ENCODE data around the gene FBLN1.

Gene FBLN1

GRCh38 chr22:45581549-45582080, 78.9 kb downstream of the FBLN1 start:
- TF ChIP-seq CTCF (IDR thresholded peaks at IDR 0.05; ENCODE audit: borderline replicate concordance, insufficient read depth, low read depth, low read length) = no peak
- H3K4me3 ChIP-seq (ENCODE audit: low read depth, low read length) = no peak overlapping the region

DNA sequence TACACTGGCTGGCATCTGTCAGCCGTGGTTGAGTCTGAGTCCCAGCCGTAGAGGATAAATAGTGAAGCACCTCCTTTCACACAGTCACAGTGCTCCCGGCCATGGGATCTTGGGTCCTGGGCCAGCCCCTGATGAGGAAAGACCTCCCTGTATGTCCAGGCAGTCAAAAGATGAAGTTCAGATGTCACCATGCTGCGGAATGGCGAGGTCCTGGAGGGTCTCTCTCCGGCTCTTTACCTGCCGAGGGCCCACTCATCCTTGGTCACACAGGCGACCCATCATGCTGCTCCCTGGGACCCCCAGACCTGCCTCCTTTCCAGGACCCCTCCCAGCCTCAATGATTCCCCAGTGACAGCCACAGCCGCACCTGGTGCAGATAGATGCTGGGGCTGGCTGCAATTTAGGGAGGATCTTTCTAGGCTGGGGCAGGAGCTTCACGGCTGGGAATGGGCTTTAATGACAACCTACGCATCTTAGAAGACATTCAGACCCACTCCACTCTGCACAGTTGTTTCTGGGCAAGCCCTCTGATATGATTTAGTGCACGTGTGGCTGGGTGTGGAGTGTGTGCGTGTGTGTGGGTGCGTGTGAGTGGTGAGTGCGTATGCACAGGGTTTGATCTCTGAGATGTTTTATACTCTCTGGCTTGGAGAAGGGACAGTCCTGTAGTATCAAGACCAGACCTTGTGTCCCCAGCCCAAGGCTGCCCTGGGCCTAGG, 79.7 kb downstream of the FBLN1 start:
- no peak for TF ChIP-seq CTCF (IDR thresholded peaks at IDR 0.05; ENCODE audit: borderline replicate concordance, insufficient read depth, low read depth, low read length)

DNA sequence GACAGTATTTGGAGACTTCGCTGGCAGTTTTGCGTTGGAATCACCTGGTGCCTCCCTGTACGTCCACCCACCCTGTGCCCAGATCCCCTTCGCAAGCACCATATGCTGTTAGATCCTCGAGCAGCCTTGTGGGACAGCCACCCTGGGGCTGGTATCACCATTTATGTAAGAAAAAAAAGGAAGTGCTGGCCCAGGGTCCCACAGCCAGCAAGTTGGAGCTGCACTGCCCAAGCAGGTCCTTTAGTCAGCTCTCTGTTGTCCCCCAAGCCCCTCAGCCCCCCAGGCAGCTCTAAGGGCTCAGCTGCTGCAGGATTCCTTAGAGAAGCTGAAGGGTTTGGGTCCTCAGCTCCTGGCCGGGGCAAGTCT, 80.3 kb downstream of the FBLN1 start:
- TF ChIP-seq CTCF (IDR thresholded peaks at IDR 0.05; ENCODE audit: borderline replicate concordance, insufficient read depth, low read depth, low read length) = no peak
- no peak overlapping the region for H3K4me3 ChIP-seq (ENCODE audit: low read depth, low read length)

More for the DNA sequence above, 79.7 kb downstream of the FBLN1 start:
- no peak overlapping the region for H3K4me3 ChIP-seq (ENCODE audit: low read depth, low read length)

DNA sequence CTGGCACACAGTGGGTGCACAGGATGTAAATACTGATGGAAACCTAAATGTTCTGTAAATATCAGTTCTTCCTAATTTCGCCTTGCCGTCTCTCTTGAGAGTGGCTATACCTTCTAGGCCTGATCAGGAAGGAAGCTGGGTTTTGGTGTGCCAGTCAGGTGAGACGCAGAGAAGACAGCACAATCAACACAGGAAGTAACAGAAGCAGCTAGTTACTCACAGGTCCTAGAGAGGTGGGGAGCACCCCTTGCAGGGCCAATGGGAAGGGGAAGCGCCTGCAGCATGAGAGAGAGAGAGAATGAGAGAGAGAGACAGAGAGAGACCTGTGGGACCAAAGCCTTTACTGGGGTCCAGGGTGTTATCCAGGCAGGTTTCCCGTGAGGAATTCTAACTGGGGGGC, 80.8 kb downstream of the FBLN1 start:
- no peak for TF ChIP-seq CTCF (IDR thresholded peaks at IDR 0.05; ENCODE audit: borderline replicate concordance, insufficient read depth, low read depth, low read length)
- H3K4me3 ChIP-seq (ENCODE audit: low read depth, low read length) = no peak overlapping the region

DNA sequence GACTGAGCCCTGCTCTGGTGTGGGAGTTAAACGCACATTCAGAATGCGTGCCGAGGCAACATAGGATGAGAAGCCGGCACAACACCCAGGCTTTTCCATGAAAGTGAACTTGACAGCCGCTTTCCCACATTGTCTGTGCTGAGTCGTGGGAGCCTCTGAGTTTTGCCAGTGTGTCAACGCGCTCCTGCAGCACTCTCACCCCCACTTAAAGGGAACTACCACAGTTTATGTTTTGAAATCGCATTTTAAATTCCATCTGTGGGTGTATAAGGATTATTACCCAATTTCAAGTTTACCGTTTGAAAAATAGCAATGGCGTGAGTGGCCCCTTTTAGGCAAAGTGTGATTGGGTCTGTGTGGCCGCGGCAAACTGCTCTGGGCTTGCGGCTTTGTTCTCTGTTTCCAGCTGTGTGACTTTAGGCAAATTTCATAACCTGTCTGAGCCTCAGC, 81.5 kb downstream of the FBLN1 start:
- no peak overlapping the region for H3K4me3 ChIP-seq (ENCODE audit: low read depth, low read length)
- TF ChIP-seq CTCF (IDR thresholded peaks at IDR 0.05; ENCODE audit: borderline replicate concordance, insufficient read depth, low read depth, low read length) = no peak

DNA sequence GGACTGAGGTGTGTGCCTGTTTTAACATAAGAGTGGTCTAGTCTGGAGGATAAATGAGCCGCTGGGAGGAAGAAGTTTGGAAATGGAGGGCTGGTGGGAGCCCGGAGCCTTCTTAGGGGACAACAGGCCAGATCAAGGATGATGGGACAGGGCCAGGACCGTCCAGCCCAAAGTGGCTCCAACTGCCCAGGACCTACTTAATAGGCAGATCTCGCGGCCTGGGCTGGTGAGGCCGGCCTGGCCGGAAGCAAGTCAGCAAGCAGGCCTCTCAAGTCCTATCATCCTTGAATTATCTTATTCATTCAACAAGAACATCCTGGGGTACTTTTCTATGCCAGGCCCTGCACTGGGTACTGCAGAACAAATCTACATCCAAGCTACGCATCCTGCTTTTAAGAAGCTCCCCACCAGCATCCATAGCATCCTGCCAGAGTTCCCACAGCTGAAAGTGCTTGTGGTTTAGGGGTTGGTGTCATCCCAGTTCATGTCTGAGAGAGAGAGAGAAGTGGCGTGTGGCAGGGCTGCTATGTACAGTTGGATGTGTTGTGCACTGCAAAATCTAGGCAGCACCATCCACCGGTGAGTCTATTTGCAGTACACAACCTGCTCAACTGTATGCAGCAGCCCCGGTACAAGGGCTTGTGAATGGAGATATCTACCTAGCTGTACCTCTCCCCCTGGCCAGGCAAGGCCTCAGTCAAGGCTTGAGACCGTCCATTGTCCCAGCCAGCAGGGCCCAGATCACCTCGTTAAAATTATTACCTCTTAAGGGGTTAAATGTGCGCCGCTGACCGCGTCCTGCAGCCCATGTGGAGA, 82.1 kb downstream of the FBLN1 start:
- TF ChIP-seq CTCF (IDR thresholded peaks at IDR 0.05; ENCODE audit: borderline replicate concordance, insufficient read depth, low read depth, low read length) = no peak
- H3K4me3 ChIP-seq (ENCODE audit: low read depth, low read length) = no peak overlapping the region

Measured in GM12875 (cell line).